Stimulated activated CD4-positive, alpha-beta T cell treated with anti-CD3 and anti-CD28 coated beads, Interleukin-4, amount 100 ng/mL, for 1 hour (primary cell): ENCODE results near the gene PAQR6.
A peak's percentile ranks its signal among the peaks of the same experiment; 100 is the strongest.

Experiments used
- DNase-seq: peaks from one replicate; pipeline ENCODE4 v3.0.0-alpha.2; 2020

Gene PAQR6, protein sequence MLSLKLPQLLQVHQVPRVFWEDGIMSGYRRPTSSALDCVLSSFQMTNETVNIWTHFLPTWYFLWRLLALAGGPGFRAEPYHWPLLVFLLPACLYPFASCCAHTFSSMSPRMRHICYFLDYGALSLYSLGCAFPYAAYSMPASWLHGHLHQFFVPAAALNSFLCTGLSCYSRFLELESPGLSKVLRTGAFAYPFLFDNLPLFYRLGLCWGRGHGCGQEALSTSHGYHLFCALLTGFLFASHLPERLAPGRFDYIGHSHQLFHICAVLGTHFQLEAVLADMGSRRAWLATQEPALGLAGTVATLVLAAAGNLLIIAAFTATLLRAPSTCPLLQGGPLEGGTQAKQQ

DNA sequence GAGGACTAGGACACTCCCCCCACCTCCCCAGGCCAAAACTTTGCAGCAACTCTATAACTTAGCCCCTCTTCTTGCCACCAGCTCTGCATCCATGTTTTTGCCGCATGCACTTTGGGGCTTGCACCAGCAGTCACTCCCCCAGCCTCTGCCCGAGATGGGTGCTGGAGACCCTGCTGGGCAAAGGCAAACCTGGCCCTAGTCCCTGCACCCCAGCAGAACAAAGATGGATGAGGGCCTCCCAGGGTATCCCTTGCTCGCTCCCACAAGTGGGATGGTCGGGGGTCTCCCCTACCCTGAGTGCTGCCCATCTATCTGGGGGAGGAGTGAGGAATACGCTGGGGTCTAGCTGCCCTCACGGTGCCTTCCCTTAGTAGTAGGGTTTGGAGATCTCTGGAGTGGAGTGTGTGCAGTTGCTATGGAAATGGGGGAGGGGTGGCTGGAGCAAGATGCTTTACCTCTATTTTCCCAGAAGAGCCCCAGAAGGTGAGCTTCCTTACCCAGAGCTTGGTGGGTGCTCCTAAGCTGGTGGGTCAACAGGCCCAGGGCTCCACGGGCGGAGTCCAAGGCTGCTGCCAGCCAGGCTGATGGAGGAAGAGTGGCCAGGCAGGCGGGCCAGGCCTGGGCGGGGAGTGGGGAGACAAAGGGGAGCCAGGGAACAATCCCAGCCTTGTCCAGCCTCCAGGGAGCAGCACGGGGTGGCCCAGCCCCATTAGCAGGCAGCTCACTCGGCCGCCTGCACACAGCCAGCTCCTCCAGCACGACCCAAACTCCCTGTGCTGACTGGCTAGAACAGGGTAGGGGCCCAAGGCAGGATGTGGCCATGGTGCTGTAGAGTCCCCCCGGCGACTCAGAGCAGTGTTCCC, at the start of gene PAQR6:
Gene PAQR6 (minus strand): TSS at position 597 of the 863 bp plus-strand sequence. CDS start 1,325 bp downstream, outside the sequence.
- no peak for DNase-seq

DNA sequence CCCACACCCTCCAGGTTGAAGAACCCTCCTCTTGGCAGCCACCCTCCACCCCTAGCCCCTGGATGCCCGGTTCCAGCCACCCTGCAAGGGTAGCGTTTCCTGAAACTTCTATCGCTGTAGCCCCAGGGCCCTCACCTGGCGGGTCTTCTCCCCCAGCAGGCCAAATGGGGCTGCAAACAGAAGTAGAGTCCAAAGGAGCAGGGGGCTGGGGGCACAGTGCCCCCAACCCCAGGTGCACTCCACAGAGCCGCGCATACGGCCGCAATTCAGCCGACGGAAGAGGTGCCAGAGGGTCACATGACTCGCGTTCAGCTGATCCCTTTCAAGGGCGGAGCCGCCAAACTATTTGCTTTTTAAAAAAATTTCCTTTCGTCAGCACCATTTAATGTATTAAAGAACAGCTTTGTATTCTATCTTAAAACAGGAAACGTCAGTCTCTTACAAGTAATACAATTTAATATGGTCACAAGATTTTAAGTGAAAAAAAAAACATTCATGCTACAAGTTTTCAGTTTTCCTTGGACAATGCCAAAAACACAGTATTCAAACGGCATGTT, 47.6 kb upstream of the PAQR6 start, which contains the start of gene GLMP:
Gene GLMP (minus strand): TSS at position 289 of the 557 bp plus-strand sequence. CDS start 34 bp downstream, at position 255.
- DNase-seq = peak; percentile 45

DNA sequence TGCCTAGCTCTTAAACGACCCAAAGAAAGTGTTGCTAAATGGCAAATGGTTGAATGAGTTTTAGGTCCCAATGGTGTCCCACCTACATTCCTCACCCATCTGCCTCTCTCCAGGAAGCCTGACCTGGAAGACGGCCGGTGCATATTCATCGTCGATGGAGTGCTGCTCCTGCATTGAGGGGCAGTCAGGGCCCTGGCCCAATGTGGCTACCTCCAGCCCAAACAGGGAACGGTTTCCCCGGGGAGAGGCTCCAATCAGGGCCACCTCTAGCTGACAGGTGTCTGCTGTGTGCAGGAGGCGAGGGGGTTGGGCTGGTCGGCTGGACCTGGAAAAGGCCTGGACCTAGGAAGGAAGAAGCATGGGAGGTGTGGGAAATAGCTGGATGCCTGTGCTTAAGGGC, 46.0 kb upstream of the PAQR6 start:
- no peak for DNase-seq

DNA sequence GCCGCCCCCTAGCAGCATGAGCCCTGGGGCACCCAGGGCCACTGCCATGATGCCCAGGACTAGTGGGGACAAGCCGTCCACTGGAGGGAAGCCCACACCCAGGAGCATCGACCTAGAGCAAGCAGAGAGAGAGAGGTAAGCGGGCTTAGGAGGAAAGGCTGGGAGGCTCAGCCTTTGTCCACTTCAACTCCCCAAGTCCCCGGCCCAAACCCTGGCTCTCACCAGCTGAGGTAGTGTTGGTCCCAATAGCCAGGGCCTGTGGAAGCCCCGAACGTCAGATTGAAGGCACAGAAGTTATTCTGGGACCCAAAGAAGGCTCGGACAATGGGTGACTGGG, 45.2 kb upstream of the PAQR6 start:
- DNase-seq = no peak

DNA sequence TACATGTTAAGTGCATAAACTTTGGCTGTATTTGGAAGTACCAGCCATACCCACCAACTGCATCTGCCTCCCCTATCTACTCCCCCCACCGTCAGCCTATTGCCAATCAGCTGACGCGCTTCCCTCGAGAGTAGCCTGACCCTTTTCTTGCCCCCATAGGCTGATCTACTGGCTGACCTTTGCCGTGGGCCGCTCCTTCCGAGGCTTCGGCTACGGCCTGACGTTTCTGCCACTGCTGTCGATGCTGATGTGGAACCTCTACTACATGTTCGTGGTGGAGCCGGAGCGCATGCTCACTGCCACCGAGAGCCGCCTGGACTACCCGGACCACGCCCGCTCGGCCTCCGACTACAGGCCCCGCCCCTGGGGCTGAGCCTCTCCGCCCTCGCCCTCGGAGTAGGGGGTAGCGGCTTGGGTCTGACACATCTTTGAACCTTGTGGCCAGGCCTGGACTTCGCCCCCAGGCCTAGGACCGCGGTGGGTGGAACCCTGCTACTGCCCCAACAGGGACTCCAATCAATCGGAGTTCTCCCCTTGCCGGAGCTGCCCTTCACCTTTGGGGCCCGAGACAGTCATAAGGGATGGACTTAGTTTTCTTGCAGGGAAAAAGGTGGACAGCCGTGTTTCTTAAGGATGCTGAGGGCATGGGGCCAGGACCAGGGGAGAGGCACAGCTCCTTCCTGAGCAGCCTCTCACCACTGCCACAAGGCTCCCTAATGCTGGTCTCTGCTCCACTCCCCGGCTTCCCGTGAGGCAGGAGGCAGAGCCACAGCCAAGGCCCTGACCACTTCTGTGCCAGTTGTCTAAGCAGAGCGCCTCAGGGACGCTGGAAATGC, 43.6 kb upstream of the PAQR6 start:
- peak; percentile 15 for DNase-seq

DNA sequence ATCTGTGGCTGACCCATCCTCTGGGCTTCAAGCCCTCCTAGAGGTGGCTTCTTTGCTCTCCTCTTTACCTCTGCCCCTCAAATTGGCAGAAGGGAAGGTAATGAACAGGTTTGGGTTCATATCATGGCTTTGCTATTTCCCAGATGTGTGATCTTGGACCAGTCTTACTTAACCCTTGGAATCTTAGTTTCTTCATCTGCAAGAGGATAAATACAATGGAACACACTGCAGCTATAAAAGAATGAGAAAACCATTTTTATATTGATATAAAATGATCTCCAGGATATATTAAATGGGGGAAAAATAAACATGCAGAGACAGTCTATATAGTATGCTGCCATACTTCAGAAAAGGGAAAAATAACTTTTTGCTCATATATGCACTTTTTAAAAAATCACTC, 42.0 kb upstream of the PAQR6 start:
- no peak for DNase-seq

DNA sequence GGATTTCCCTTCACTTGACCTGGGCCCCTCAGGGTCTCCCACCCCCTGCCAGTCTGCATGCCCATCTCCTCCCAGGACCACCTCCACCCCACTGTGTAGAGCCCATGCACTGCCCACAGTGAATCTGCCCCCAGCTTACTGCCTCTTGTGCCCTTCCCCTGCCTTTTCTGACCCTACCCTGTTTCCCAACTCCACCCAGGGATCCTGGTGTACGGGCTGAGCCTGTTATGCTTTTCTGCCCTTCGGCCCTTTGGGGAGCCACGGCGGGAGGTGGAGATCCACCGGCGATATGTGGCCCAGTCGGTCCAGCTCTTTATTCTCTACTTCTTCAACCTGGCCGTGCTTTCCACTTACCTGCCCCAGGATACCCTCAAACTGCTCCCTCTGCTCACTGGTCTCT, 38.2 kb upstream of the PAQR6 start:
- DNase-seq = no peak

DNA sequence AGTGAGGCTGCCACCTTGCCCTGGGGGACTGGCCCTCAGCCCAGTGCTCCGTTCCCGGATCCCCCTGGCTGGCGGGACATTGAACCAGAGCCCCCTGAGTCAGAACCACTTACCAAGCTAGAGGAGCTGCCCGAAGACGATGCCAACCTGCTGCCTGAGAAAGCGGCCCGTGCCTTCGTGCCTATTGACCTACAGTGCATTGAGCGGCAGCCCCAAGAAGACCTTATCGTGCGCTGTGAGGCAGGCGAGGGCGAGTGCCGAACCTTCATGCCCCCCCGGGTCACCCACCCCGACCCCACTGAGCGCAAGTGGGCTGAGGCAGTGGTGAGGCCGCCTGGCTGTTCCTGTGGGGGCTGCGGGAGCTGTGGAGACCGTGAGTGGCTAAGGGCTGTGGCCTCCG, 37.6 kb upstream of the PAQR6 start:
- DNase-seq = no peak

DNA sequence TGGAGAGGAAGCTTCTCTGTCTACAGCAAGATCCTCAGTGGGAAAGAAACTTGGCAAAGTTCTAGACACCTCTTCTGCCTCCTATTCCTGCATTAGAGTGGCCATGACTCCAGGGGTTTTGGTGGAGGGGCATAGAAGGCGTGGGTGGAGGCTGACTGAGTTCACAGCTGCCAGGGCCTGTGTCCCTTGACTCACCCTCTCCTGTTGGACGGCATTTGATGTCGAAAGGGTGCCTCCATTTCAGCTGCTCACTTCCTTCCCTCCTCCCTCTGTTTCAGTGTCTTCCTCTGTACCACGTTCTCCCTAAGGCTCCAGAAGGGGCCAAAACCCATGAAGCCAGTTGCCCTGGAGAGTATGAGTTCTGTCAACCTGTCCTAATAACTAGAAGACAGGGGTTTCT, 36.9 kb upstream of the PAQR6 start:
- no peak for DNase-seq

DNA sequence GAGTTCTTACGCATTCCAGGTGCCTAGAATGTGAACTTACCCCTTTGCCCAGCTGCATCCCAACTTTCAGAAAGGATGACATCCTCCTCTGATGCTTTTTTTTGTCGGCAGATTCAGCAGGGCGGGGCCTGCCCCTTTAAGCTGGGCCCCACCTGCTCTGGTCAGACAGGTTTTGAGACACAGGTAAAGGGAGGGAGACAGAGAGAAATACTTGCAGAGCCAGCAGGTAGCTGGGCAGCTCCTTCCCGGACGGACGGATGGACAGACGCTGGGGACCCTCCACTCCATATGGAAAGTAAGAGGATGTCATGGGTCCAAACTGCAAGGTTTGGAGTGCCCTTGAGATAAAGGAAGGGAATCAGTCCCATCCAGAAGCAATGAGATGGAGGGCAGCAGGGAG, 36.3 kb upstream of the PAQR6 start, which contains the start of gene TMEM79:
Gene TMEM79 (plus strand): TSS at position 214 of the 400 bp plus-strand sequence. CDS start 902 bp downstream, outside the sequence.
- DNase-seq = no peak

DNA sequence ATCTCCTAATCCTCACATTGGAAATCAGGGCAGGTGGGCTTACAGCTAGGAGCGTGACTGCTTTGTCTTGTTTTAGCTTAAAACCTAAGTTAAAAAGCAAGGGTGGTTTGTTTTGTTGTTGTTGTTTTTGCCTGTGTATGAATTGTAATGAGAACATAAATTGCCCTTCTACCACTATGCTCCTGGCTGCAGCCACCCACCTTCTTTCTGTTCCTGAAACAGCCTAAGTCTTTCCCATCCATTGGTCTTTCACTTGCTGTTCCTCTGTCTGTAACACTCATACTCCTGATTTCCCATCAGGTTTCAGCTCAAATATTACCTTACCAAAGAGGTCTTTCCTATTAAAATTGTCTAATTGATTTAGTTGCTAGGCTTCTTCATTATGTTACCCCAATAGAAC, 35.7 kb upstream of the PAQR6 start:
- DNase-seq = no peak

DNA sequence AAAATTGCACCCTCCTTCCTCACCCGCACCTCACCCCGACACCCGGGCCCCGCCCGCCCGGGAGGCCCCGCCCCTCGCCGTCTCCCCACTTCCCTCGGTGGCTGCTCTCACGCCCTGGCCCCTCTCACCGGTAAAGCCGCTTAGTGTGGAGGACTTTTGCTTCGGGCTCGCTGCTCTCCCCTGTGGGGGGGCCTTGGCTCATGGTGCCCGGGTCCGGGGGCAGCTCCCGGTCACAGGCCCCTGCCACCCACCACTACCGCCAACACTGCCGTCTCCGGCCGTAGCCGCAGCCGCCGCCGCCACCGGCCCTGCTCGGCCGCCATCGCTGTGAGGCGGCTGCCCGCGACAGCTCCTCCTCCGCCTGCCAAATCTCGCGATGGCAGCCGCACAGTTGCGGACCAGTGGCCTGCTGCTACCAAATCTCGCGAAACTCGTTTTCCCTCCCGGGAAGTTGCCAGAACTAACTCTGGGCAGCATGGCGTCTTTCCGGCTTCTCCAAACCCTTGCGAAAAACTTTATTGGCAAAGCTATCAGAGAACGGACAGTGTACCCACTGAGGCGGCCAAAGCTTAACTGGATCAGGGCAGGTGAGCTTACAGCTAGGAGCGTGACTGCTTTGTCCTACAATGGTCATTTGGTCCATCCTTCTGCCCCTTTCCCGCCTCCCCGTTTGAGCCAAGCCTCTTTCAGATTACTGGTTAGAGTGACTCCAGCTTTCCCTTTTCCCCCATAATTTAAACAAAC, 34.8 kb upstream of the PAQR6 start, which contains the start of gene SMG5:
Gene SMG5 (minus strand): TSS at position 347 of the 744 bp plus-strand sequence. CDS start 145 bp downstream, at position 202.
- peak; percentile 95 for DNase-seq

DNA sequence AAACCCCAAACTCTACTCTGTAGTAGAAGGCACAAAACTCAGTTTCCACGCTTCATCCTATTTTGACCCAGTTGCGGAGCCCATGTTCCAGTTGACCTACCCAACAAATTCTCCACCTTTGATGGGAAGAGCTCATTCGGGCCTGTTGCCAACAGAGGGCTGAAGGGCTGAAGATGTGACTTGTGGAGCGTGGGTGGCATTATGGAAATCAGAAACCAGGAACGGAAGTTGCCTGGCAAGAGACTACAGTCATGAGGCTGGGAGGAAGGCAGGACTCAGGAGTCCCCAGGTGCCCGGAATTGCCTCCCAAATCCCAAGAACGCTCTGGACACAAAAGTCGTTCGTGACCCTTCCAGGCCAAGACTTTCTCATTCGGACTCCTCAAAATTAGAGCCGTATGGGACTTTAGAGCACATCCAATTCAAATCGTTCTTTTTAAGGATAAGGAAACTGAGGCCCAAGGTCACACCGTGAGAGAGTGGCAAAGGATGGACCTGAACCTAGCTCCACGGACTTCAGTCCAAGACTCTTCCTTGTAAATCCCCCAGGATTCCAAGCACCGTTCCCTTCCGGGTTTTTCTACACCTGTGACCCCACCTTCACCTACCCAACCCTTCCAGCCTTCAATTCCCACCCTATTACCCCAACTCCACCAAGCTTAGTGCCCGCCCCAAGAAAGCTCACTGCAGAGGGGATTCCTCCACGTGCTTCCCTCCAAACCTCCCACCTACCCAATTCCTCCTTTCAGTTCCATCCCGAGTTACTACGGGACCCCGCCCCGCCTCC, 34.0 kb upstream of the PAQR6 start:
- no peak for DNase-seq

DNA sequence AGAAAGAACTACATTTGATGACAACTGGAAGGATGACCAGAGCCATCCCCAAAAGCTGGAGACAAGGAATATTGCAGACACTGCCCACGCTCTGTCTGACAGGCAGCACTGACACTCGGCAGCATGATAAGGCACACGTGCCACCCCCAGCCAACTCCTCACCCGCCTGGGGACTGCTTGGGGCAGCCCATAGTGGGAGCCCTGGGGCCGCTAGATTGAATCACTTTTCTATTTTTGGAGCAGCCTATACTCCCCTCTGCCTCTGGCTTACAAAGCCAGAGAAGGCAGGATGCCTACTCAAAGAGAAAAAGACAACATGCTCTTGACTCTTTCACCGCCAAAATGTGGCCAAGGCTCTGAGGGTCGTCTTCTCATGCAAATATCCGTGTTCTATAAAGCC, 33.4 kb upstream of the PAQR6 start:
- DNase-seq = peak; percentile 49

DNA sequence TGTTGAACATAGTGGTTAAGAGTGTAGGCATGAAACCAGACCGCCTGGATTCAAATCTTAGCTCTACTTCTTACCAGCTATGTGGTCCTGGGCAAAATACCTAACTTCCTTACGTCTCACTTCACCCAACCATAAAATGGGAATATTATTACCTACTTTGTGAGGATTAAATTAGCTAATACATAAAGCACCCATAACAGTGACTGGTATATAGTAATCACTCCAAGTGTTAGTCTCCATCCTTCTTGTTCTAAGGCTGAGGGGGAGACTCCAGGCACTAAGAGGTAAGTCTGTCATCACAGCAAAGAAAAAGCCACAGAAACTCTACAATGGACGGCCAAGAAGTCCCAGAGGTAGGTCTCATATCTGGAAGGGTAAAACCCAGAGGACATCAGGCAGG, 32.0 kb upstream of the PAQR6 start:
- no peak for DNase-seq

DNA sequence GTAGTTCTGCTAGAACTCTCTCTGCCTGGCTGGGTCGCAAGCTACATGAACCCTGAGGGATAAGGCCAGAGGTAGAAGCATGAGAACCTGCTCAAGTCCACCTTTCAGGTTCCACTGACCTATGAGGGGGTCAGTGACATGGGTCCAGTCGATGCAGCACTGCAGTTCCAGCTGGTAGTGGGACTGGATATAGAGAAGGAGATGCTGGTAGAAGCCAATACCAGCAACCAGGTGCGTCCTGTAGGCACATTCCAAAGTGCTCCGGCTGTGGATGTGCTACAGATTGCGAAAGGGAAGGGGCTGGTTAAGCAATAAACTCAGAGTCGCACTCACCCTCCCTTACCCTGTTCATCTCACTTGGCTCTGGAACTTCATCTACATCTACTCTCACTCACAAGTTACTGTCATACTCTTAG, 29.1 kb upstream of the PAQR6 start:
- DNase-seq = no peak

DNA sequence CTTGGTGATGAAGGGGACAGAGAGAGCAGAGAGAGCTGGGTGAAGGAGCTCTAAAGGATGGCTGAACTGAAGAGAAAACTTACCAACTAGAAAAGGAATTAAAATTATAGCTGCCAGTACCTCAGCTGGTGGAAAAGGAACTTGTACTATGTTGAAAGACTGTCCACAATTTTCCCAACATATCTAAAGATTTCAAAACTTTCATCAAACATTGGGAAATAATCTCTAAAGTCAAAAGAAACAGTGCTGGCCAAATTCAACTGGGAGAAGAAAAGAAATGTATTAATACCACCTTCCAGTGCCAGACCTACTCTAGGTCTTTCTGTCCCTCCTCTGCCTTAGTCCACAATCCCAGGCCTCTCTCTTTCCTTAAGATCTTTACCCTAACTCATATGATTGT, 28.7 kb upstream of the PAQR6 start:
- no peak for DNase-seq

DNA sequence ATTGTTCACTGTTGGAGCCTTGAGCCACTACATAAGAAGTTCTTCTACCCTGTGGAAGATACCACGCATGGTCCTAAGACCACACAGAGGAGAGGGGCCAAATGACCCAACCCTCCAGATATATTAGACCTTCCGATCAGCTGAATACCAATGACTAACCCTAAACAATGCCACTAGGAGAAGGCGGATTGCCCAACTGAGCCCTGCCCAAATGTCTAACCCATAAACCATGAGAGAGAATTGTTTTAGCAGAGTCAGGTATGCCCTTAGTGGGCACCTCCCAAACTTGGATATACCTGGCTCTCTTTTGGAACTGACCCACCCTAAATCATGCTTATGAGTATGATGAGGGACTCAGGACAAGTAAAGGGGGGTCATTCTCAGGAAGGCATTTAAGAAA, 22.5 kb upstream of the PAQR6 start:
- no peak for DNase-seq

DNA sequence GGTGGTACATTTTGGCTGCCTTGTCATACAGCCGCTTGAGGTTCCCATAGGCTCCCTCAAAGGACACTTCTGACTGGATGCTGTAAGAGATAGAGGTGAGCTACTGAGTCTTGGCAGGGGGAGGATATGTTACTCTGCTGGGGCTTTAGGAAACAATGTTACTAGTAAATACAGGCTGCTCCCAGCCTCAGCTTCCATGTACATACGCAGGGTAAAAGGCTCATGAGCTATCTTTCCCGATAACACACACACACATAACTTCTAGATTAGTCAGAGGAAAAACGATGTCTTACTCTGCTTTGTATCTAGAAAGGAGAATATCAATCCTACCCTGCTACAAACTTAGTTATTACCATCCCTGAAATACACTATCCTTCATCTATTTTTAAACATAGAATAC, 20.5 kb upstream of the PAQR6 start:
- no peak for DNase-seq

DNA sequence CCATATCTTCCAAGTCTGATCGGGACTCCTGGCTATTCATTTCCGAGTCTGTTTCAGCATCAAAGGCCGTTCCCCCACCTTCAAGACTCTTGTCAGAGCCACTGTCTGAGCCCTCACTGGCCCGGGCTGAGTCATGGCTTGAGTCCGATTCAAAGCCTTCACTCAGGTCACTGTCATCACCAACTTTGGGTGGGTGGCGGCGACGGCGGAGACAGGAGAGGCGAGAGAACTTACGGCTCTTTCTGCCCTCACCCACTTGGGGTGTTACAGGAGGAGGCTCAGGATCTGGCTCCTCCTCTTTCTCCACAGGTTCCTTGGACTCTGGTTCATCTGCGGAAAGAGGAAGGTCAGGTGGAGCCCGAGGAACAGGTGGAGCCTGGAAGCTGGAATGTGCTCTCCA, 18.2 kb upstream of the PAQR6 start:
- no peak for DNase-seq

DNA sequence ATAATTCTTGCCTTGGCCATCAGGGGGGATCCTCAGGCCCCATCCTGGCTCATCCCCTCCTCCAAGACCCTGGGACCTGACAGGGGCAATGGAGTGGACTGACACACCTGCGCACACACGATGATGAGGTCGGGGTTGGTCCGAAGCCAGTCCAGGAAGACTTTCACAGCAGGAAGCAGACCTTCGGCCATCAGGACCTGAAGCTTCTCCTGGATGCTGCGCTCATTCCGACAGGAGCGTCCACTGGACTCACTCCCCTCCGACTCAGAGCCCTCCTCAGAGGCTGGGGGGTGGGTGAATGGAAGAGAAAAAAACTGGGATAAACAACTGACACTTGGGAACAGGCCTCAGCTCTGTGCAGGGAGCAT, 15.4 kb upstream of the PAQR6 start:
- no peak for DNase-seq
